ENCODE measurements around the gene AFAP1.

GRCh38 chr4:7959078-7959477 lies 19.4 kb upstream of the AFAP1 start:
- TF ChIP-seq TAF1 (IDR thresholded peaks at IDR 0.05; ENCODE audit: borderline replicate concordance, low read depth, low read length) (no peak), POLR2A (IDR thresholded peaks at IDR 0.05; ENCODE audit: low read depth, low read length) (no peak)
